ENCODE data around the gene ERCC5.

ERCC5 gene

GRCh38 chr13:102845289-102845629 lies 573 bp upstream of the ERCC5 start:
- no peak for DNase-seq (ENCODE audit: low read depth)

DNA sequence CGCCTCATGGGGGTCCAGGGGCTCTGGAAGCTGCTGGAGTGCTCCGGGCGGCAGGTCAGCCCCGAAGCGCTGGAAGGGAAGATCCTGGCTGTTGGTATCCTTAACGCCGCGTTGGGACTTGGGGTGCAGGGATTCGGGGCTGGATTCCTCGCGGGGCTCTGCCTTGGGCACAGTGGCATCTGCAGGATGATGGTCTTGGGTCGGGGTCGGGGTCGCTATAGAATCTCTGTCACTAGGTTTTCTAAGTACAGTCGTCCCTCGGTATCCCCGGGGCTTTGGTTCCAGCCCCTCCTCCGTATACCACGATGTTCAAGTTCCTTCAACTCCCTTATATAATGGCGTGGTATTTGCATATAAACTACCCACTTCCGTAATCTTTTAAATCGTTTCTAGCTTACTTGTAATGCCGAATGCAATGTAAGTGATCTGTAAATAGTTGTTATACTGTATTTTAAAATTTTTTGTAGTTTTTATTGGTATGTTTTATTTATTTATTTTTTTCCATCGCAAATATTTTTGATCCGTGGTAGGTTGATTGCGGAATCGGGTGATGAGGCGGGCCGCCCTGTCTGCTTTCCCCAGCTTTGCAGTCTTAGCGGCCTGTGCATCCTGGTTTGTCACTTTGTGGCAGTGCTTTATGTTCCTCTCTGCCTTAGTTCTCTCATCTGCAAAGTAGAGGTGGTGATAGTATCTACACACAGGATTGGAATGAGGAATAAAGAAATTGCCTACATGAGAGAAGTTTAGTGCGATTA lies 606 bp downstream of the ERCC5 start:
- peak; percentile 15 for DNase-seq (ENCODE audit: low read depth)

DNA sequence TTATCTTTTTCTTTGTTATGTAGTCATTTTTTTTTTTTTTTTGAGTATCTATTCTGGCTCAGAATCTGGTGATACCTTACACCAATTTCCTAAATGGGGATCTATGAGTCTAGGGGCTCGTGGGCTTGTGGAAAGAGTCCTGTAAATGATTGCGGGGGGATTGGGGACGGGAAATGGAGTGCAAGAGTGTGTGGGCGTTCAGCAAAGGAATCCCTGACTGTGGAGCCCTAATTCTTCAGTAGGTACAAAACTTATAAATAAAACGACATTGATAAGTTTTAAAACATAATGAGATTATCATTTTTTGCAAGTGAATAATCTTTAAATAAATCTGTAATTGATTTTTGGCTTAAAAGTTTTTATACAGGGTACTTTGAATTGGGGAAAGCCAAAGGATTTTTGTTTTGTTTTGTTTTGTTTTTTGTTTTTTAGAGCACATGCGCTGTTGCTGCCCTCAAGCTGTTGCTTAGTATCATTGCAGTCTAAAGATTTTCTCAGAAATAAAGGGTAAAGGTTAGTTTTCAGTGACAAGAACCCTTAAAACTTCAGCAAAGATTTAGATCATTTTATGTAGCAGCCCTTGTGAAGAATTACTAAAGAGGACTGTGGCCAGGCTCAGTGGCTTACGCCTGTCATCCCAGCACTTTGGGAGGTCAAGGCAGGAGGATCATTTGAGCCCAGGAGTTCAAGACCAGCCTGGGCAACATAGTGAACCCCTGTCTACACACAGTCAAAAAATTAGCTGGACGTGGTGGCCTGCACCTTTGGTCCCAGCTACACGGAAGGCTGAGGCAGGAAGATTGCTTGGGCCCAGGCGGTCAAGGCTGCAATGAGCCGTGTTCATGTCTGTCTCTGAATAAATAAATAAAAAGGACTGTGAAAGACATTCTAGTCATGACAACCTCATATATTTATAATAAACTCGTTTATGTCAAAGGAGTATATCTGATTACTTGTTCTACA lies 1.7 kb downstream of the ERCC5 start:
- no peak for DNase-seq (ENCODE audit: low read depth)

GRCh38 chr13:102848956-102849355 lies 3.1 kb downstream of the ERCC5 start:
- DNase-seq (ENCODE audit: low read depth): no peak

GRCh38 chr13:102852556-102852955 lies 6.7 kb downstream of the ERCC5 start:
- no peak for DNase-seq (ENCODE audit: low read depth)

GRCh38 chr13:102854675-102855074 lies 8.8 kb downstream of the ERCC5 start:
- no peak for DNase-seq (ENCODE audit: low read depth)

- DNase-seq (ENCODE audit: low read depth): no peak
Measured at GRCh38 chr13:102856557-102856956, 10.7 kb downstream of the ERCC5 start.

DNA sequence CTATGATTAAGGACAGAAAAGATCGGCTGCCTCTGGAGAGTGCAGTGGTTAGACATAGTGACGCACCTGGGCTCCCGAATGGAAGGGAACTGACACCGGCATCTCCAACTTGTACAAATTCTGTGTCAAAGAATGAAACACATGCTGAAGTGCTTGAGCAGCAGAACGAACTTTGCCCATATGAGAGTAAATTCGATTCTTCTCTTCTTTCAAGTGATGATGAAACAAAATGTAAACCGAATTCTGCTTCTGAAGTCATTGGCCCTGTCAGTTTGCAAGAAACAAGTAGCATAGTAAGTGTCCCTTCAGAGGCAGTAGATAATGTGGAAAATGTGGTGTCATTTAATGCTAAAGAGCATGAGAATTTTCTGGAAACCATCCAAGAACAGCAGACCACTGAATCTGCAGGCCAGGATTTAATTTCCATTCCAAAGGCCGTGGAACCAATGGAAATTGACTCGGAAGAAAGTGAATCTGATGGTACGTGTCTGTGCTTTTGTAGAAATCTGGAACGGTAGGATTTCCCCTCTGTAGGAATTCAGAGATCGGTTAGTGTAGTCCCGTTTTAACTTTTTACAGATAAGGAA lies 16.9 kb downstream of the ERCC5 start:
- DNase-seq (ENCODE audit: low read depth): no peak

GRCh38 chr13:102863590-102863989 lies 17.8 kb downstream of the ERCC5 start:
- no peak for DNase-seq (ENCODE audit: low read depth)

- no peak for DNase-seq (ENCODE audit: low read depth)
Measured at GRCh38 chr13:102868366-102868936, 22.6 kb downstream of the ERCC5 start.

- no peak for DNase-seq (ENCODE audit: low read depth)
Measured at GRCh38 chr13:102869948-102870676, 24.3 kb downstream of the ERCC5 start.

DNA sequence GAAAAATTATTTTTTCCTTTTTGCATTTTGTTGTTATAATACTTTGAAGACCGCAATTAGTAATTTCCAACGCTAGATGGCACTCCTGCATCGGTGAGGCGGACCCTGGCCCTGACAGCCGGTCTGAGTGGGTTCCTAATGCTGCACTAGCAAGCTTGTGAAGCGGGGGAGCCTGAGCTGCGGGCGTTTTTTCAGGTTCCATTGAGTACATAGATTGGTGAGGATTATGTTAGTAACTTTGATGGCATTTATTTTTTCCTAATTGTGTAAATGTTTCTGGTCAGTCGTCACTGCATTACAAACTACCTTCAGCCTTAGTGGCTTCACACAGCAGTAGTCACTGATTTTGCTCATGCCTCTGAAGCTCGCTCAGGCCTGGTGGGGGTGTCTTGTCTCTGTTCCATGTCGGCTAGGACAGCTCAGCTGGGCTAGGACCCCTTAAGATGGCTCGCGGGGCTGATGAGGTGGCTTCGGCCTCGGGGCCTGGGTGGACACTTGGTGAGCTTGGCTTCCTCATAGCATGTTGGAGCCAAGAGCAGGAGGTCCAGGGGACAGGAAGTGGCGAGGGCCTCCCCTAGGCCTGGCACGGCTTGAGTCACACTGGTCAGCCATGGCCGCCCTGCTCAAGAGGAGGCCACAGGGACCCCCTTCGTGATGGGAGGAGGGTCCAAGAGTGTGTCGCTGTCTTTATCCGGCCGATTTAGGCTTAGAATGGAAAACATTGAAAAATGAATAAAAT lies 25.0 kb downstream of the ERCC5 start:
- DNase-seq (ENCODE audit: low read depth): peak; percentile 31

GRCh38 chr13:102872131-102872530 lies 26.3 kb downstream of the ERCC5 start:
- DNase-seq (ENCODE audit: low read depth): no peak

DNA sequence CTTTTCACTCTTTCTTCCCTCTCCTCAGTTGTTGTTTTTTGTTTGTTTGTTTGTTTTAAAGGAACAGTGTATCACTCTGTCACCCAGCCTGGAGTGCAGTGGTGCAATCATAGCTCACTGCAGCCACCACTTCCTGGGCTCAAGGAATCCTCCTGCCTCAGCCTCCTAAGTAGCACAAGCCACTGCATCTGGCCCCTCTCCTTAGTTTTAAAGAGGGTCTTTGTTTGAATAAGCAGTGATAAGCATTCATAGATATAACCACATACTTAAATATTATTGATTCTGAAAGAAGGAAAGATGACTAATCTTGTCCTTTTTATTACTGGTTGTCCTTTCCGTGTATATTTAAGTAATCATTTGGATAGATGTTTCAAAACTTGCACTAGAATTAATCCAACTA lies 26.7 kb downstream of the ERCC5 start:
- no peak for DNase-seq (ENCODE audit: low read depth)

- DNase-seq (ENCODE audit: low read depth): no peak
Measured at GRCh38 chr13:102873653-102874052, 27.8 kb downstream of the ERCC5 start.

GRCh38 chr13:102875256-102875655 lies 29.4 kb downstream of the ERCC5 start:
- DNase-seq (ENCODE audit: low read depth): no peak

GRCh38 chr13:102877303-102877702 lies 31.5 kb downstream of the ERCC5 start:
- no peak for DNase-seq (ENCODE audit: low read depth)

DNA sequence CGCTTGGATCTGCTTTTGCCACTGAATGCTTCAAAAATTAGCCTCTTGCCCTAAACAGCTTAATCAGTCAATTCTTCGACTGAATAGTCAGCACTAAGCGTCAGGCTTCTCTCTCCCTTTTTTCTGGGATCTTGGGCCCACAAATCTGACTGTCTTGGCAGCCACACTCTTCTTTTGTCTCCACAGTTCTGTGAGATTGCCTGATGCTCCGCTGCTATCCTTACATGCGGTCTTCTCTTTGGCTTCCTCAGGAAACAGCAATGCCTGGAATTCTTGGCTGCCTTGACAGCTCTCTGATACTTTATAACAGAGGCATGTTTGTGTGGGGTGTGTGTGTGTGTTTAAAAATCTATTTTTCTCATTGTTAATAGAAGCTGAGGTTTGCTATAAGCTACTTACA lies 32.6 kb downstream of the ERCC5 start:
- no peak for DNase-seq (ENCODE audit: low read depth)

GRCh38 chr13:102879793-102880499 lies 34.1 kb downstream of the ERCC5 start:
- no peak for DNase-seq (ENCODE audit: low read depth)
